SW480 (cell line): ENCODE measurements around the gene DCLK1.
"Not testable (repeated sequence)": the region's sequence is repeated elsewhere in the genome, so short reads cannot be mapped to it uniquely, and the experiment has no call there.

Experiments used
- DNase-seq: peaks from one replicate; pipeline ENCODE4 v3.0.0-alpha.2; 2016; ENCODE audit warnings: low spot score

The DCLK1 gene

GRCh38 chr13:36130552-36131221 is 495 bp downstream of the DCLK1 start:
- no peak for DNase-seq

DNA sequence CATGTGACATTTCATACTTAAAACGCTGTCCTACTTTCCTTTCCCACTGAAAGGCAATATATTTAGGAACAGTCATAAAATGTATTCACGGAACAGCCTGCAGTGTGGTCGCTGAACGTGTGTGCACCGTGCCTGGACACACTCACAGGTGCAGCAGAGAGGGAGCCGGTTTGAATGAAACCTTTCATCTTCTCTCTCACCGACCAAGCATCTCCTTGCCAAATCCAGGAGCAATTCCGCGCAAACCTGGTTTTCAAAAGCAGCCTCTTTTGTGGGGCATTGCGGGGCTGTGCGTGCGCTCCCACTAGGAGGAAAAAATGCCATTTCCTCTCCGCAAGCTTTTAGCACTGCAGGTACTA is 1.0 kb downstream of the DCLK1 start:
- DNase-seq: no peak

DNA sequence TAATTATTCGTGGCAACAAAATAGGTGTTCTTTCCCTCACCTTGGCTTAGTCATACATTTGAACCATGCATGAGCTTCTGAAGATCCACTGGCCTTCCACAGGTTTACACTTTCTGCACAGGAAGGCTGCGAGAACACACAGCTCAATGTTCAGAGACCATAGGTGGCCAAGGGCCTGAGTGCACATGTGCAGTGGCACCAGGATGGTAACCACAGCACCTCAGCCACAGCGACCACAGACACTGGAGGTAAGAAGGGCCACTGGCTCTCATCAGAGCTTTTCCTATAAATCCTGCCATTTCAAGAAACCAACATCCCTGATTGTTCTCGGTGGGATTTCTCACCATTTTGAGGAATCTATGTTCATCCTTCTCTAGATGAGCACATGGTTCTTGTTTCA is 1.6 kb downstream of the DCLK1 start:
- DNase-seq: no peak

DNA sequence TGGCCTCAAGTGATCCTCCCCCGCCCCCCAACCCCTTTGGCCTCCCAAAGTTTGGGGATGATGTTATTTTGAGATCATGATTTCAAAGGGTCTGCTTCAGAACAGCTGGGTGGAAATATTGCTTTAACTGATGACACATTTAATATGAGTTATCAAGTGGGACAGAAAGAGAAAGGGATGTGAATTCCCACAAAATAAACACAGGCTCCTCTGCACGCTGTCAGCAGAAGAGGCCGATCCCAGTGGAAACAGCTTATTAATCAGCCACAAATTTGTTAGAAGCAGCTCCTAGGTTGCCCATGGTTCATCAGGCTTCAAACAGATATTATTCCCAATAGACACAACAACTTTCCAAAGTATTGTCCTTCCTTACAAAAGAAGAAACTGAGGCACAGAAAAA is 4.7 kb downstream of the DCLK1 start:
- DNase-seq: no peak

DNA sequence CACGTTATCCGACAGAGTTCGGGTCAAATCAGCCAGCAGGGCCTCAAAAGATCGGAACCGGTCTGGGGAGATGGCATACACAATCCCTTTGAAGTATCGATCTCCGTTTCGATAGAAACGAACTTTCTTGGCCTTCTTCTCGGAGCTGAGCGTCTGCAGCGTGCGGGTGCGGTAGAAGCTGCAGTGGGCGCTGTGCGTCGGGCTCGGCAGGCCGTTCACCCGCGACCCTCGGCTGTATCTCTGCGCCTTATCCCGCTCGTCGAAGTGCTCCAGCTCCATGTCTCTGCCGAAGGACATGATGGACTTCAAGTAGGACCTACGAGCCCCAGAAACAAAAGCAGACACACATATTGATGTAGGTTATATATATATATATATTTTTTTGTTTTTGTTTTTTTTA is 5.3 kb downstream of the DCLK1 start:
- no peak for DNase-seq

- no peak for DNase-seq
Observed at GRCh38 chr13:36124236-36124822, 6.9 kb downstream of the DCLK1 start.

DNA sequence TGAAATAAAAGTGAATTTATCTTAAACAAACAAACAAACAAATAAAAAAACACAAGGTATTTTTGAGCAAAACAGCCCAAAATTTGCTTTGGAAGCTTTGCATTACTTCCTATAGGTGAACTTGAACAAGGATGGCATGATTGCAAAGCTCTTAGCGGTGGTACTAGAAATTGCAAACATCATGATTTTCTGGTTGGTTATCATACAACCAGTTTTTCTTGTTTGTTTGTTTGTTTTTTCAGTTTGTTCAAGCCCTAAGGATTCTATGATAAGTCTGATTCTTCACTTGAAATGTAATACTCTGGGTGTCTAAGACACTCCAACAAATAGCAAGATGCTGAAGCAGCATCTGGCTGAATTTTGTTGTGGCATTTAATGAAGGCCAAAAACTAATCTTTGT is 15.9 kb downstream of the DCLK1 start:
- no peak for DNase-seq

DNA sequence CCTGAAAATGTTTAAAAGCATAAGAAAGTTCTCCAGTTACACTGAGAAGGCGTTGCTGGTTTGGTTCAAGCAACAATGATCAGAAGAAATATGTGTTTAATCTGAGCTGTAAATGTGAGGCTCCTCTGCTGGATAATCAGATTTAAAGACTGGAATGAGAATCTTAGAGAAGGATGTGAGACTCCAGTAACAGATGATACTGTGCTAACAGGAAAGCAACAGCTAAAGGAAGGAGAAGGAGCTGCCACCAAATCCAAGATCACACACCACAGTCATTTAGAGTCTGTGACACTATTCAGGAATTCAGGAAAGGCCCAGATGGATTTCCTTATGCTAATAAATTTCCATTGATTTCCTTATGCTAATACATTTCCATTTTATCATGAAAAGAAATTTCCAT is 16.9 kb downstream of the DCLK1 start:
- no peak for DNase-seq

DNA sequence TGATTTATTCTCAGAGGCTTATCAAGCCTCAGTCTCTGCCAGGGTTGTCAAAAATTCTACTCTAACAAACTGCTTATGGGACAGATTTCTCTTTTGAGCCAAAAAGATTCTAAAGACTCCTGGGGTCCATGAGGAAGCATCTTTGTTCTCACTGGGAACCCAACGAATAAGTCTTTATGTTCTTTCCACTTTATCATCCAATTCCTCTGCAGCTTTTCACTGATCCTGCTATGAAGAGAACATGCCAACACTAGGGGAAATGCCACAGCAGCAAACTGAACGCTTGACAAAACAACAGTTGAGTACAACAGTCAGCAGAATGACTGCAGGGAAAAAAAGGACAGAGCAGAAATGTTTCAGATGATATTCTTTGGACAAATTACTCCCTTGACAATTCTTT is 22.2 kb downstream of the DCLK1 start:
- DNase-seq: no peak

DNA sequence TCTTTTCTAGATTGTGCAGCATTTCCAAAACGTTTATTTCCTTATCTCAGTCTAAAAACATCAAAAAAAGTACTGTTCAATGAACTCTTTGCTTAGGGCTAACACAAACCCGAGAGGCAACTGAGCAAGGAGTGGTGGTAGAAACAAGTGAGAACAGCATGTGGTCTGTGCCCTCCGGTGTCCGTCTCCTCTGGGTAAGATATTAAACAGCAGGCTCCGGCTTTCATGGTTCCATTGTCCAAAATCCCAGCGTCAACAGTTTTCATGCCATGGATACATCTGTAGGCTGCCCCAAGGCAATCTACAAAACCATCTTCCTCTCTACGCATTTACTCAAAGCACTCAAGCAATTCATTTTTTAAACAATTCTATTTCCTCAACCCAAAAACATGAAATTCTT is 22.8 kb downstream of the DCLK1 start:
- DNase-seq: no peak

GRCh38 chr13:36107521-36107920 is 23.7 kb downstream of the DCLK1 start:
- DNase-seq: no peak

GRCh38 chr13:36105726-36106125 is 25.5 kb downstream of the DCLK1 start:
- no peak for DNase-seq

DNA sequence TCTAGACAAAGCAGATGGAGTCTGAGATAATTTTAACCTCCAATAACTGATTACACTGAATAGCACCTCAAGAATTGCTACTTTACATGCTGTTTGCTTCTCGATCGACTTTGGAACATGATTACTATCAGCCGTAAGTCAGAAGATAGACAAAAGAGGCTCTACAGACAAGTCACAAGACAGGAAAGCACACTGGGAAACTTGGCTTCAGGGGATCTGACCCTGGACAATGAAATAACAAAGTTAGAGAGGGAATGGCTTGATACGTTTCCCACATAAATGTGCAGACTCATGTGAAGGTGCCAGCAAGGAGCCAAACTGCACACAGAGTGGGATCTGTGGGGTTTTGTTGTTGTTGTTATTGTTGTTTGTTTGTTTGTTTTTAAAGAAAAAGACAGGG is 28.5 kb downstream of the DCLK1 start:
- no peak for DNase-seq

DNA sequence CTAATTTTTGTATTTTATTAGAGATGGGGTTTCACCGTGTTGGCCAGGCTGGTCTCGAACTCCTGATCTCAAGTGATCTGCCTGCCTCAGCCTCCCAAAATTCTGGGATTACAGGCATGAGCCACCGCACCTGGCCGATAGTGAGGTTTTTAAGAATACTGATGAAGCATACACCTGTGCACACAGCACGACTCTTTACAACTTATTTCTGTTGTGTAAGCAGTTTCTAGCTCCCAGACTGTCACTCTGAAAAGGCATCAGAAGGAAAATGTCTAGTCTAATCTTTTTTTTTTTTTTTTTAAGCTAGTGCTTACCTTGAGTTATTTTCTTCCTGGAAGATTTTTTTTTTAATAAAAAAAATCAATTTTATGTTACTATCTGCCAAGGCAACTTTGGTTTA is 29.3 kb downstream of the DCLK1 start:
- DNase-seq: not testable (repeated sequence)

DNA sequence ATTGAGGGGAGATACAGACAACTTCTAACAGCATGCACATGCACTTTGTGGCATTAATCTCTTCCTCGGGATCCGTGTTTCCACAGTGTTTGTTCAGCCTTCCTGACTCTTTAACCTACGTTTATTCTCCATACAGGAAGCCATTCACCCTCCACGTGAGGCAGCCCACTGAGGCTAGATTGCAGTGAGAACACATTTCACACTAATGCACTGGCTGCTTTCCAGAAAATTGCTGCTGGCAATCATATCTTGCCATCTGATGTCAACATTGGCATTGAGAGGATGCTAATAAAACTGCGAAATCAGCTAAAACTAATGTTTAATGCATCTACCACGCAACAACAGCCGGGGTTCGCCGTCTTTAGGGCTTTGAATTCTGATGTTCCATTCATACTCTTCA is 30.0 kb downstream of the DCLK1 start:
- no peak for DNase-seq

GRCh38 chr13:36098080-36098479 is 33.1 kb downstream of the DCLK1 start:
- no peak for DNase-seq

GRCh38 chr13:36096461-36097416 is 34.4 kb downstream of the DCLK1 start:
- no peak for DNase-seq

DNA sequence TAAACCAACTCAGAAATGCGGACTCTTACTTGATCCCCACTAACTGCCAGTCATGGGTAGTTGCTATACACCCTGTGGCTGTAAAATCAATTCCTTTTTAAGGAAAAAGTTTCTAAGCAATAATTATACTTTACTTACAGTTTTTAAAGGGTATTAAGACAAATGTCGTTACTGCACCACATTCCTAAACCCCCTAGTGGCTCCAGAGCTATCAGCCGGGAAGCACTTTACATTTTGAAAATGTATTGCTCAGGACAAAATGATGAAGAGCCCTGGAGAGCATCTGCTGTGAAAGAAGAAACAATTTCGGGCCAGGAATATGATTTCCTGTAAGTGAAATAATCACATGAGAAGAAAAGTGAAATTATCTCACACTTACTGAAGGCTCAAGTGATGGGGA is 36.7 kb downstream of the DCLK1 start:
- no peak for DNase-seq

- DNase-seq: no peak
Observed at GRCh38 chr13:36090592-36090991, 40.6 kb downstream of the DCLK1 start.

GRCh38 chr13:36089130-36089647 is 42.0 kb downstream of the DCLK1 start:
- no peak for DNase-seq

GRCh38 chr13:36088463-36088862 is 42.7 kb downstream of the DCLK1 start:
- no peak for DNase-seq

- no peak for DNase-seq
Observed at GRCh38 chr13:36088001-36088400, 43.2 kb downstream of the DCLK1 start.

GRCh38 chr13:36086117-36086516 is 45.1 kb downstream of the DCLK1 start:
- no peak for DNase-seq
